GM12878 (cell line): ENCODE data around the gene SKIDA1. TPM values are rescaled to one million over a fixed set of nuclear protein-coding genes. Genes with fewer than 3 reads are reported as not detected.

Experiments used
- ATF3 ChIP-seq: IDR thresholded peaks from 2 replicates; pipeline ENCODE4 v1.6.1; 2011; ENCODE audit warnings: low read depth, mild to moderate bottlenecking, low read length, moderate library complexity, borderline replicate concordance; ENCODE audit errors: extremely low read depth
- BCL11A ChIP-seq: IDR thresholded peaks from 2 replicates; pipeline ENCODE4 v1.6.1; 2011; ENCODE audit warnings: low read depth, low read length
- CREM ChIP-seq: IDR thresholded peaks from 2 replicates; pipeline ENCODE4 v1.6.1; 2014; ENCODE audit warnings: antibody characterized with exemption, low read depth
- EED ChIP-seq: sonication (generic); IDR thresholded peaks from 2 replicates; pipeline ENCODE4 v1.6.1; 2016; ENCODE audit warnings: antibody characterized with exemption, low read depth
- GABPA ChIP-seq: IDR thresholded peaks from 2 replicates; pipeline ENCODE4 v1.6.1; 2014; ENCODE audit warnings: antibody characterized with exemption, low read depth, mild to moderate bottlenecking, inconsistent platforms
- HDAC2 ChIP-seq: fragments of 200-600 bp; sonication (generic); IDR thresholded peaks from 2 replicates; pipeline ENCODE4 v1.6.1; 2017
- HDAC6 ChIP-seq: fragments of 200-600 bp; sonication (generic); IDR thresholded peaks from one replicate; pipeline ENCODE4 v1.8.0; 2017; ENCODE audit warnings: antibody characterized with exemption; ENCODE audit not compliant: unreplicated experiment
- MEF2B ChIP-seq: fragments of 450-650 bp; IDR thresholded peaks from 2 replicates; pipeline ENCODE4 v1.6.1; 2018; ENCODE audit warnings: mild to moderate bottlenecking, moderate library complexity; ENCODE audit not compliant: partially characterized antibody, poor library complexity, severe bottlenecking
- NFIC ChIP-seq: IDR thresholded peaks from 2 replicates; pipeline ENCODE4 v1.6.1; 2012; ENCODE audit warnings: low read depth, mild to moderate bottlenecking, inconsistent platforms, low read length, moderate library complexity
- PKNOX1 ChIP-seq: fragments of 450-650 bp; IDR thresholded peaks from 2 replicates; pipeline ENCODE4 v1.6.1; 2016; ENCODE audit warnings: mild to moderate bottlenecking
- POLR2AphosphoS2 ChIP-seq: IDR thresholded peaks from 2 replicates; pipeline ENCODE4 v1.6.1; 2011; ENCODE audit warnings: low read depth, mild to moderate bottlenecking, low read length, improper control_type of control experiment, moderate library complexity
- RB1 ChIP-seq: fragments of 450-650 bp; formaldehyde crosslinking; IDR thresholded peaks from 2 replicates; pipeline ENCODE4 v1.6.1; 2017; ENCODE audit warnings: mild to moderate bottlenecking, borderline replicate concordance
- RCOR1 ChIP-seq: conservative IDR thresholded peaks from 2 replicates; pipeline ENCODE4 v1.6.1; 2012; ENCODE audit warnings: low read depth, low read length, improper control_type of control experiment
- SIN3A ChIP-seq: IDR thresholded peaks from 2 replicates; pipeline ENCODE4 v1.6.1; 2012; ENCODE audit warnings: low read depth, low read length, improper control_type of control experiment
- TAF1 ChIP-seq: IDR thresholded peaks from 2 replicates; pipeline ENCODE4 v1.6.1; 2011; ENCODE audit warnings: mild to moderate bottlenecking, low read depth, low read length, borderline replicate concordance
- TCF12 ChIP-seq: IDR thresholded peaks from 2 replicates; pipeline ENCODE4 v1.6.1; 2011; ENCODE audit warnings: low read depth, mild to moderate bottlenecking, low read length
- USF2 ChIP-seq: IDR thresholded peaks from 2 replicates; pipeline ENCODE4 v1.6.1; 2011; ENCODE audit warnings: low read depth, low read length, improper control_type of control experiment, borderline replicate concordance
- WRNIP1 ChIP-seq: IDR thresholded peaks from 2 replicates; pipeline ENCODE4 v1.6.1; 2011; ENCODE audit warnings: low read depth, low read length, improper control_type of control experiment, borderline replicate concordance
- YBX1 ChIP-seq: fragments of 450-650 bp; IDR thresholded peaks from 2 replicates; pipeline ENCODE4 v1.6.1; 2016; ENCODE audit warnings: antibody characterized with exemption
- ZNF384 ChIP-seq: IDR thresholded peaks from 2 replicates; pipeline ENCODE4 v1.6.1; 2012; ENCODE audit warnings: low read depth, mild to moderate bottlenecking, low read length, improper control_type of control experiment, borderline replicate concordance
- ZNF592 ChIP-seq: fragments of 450-650 bp; IDR thresholded peaks from 2 replicates; pipeline ENCODE4 v1.6.1; 2017; ENCODE audit warnings: mild to moderate bottlenecking, moderate library complexity
- polyA plus RNA-seq, 11 experiments: library from polyadenylated mRNA; depleted of rRNA in 4 of 11; unstranded in 6 of 11; stranded (reverse) in 5 of 11; fragments of >200 nt; fragmentation: Nextera tagmentation in 4 of 11; fragmentation: Illumina TruSeq in 1 of 11; extraction: Ambion mirVana in 4 of 11; extraction: Trizol in 1 of 11; gene quantifications; 1 replicate in 1 of 11; 2 replicates in 10 of 11; pipeline versions ENCODE4 v1.2.1 to v1.2.3, GENCODE V29; 2011 to 2016; ENCODE audit warnings: inconsistent platforms in 2 of 11, missing spikeins in 2 of 11, low read depth in 1 of 11
- total RNA-seq, 4 experiments: library from RNA; depleted of rRNA in 3 of 4; stranded (reverse); fragments of >200 nt in 3 of 4; fragmentation: Illumina TruSeq in 1 of 4; extraction: Trizol in 1 of 4; gene quantifications; 2 replicates each; pipeline versions ENCODE4 v1.2.1 to v1.2.3, GENCODE V29; 2013 to 2021

Gene SKIDA1
- total and polyA plus RNA-seq, 10 of the 15 experiments (the other 5 are each of a cell fraction or from before 2014, with no cell fraction given), result 0.05 to 0.90 (median 0.28) TPM

- TF ChIP-seq RB1 (peak; percentile 74; the same call in 1 of the 2 replicates), POLR2AphosphoS2 (peak; percentile 69; the same call in 1 of the 2 replicates), ATF3 (no peak), WRNIP1 (no peak), CREM (no peak), TCF12 (peak; percentile 4; the same call in 1 of the 2 replicates), ZNF592 (no peak), PKNOX1 (no peak), HDAC6 (no peak), EED (peak; percentile 67), USF2 (no peak), GABPA (no peak), MEF2B (peak; percentile 56), ZNF384 (no peak), SIN3A (no peak), BCL11A (no peak), HDAC2 (no peak), YBX1 (no peak), TAF1 (0 out of 2 replicates have a peak, but pooled peaks have one; percentile 47), NFIC (no peak), RCOR1 (no peak)
Measured at GRCh38 chr10:21533467-21534279, 8.2 kb upstream of the SKIDA1 start, which contains the start of gene MLLT10 (continued).
